ENCODE results near the gene ATP10A. TPM values are rescaled to one million over a fixed set of nuclear protein-coding genes. Genes with fewer than 3 reads are reported as not detected.

ATP10A gene
- total and polyA plus RNA-seq, 2 of the 8 experiments (the other 6 are each of a cell fraction or from before 2014, with no cell fraction given), result 2.0 to 2.8 TPM

DNA sequence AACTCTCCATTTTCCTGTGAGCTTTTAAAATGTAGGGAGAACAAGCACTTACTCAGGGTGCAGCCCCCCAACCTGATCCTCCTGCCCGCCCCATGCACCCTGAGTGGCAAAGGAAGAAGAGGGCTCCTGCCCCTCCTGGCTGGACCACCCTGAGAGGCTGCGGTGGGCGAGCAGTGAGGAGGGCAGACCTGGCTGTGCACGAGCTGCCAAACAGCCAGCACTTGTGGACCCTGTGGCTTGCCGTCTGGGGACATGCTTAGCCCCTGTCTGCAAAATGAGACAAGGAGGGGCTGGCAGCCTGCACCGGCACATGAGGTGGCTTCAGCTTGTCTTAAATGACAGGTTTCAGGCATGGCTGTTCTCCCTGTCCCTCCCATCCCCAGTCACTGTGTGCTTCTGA lies 18.6 kb downstream of the ATP10A start:
- Histone ChIP-seq H3K4ac (replicated peaks; ENCODE audit: insufficient read length, low read depth, low read length) (no peak overlapping the region), H2BK20ac (ENCODE audit: low read length) (no peak overlapping the region), H3K27ac (ENCODE audit: low read depth, low read length) (no peak overlapping the region), H3K79me2 (ENCODE audit: control insufficient read depth in 1 of 2, insufficient read depth in 2 of 2, low read length in 2 of 2) (no peaks in the 10 kb centered on the region), H4K20me1 (replicated peaks in 1 of 2; ENCODE audit: control insufficient read depth in 1 of 2, insufficient read depth in 2 of 2, low read length in 2 of 2) (no peaks in the 10 kb centered on the region), H3K9ac (replicated peaks in 1 of 4; ENCODE audit: extremely low read depth in 1 of 4, low read depth in 3 of 4, low read length in 3 of 4) (no peak overlapping the region), H3K4me3 (ENCODE audit: extremely low read depth in 1 of 4, insufficient read depth in 2 of 4, low read depth in 3 of 4, low read length in 4 of 4) (no peak overlapping the region), H3K4me1 (replicated peaks in 1 of 4; ENCODE audit: control insufficient read depth in 3 of 4, insufficient read depth in 4 of 4, low read length in 3 of 4) (peaks cover 4 to 9% (median 5%) of the 10 kb centered on the region in 4 experiments), H2AK5ac (ENCODE audit: low read depth, low read length) (no peak overlapping the region), H3K56ac (replicated peaks; ENCODE audit: insufficient read length, low read depth, low read length) (no peak overlapping the region), H3K79me1 (ENCODE audit: low read depth, low read length) (no peaks in the 10 kb centered on the region), H3K4me2 (ENCODE audit: insufficient read depth in 1 of 2, low read depth in 2 of 2, low read length in 2 of 2) (no peak overlapping the region), H3K9me3 (ENCODE audit: insufficient read depth in 2 of 2, low read depth in 1 of 2, low read length in 1 of 2) (no peaks in the 10 kb centered on the region), H2BK5ac (ENCODE audit: low read depth, low read length) (no peak overlapping the region), H4K91ac (replicated peaks; ENCODE audit: insufficient read length, low read length) (no peak overlapping the region), H3K23ac (ENCODE audit: insufficient read length) (no peak overlapping the region), H2BK12ac (ENCODE audit: low read depth, low read length) (no peak overlapping the region), H3K23me2 (ENCODE audit: low read depth, low read length) (peaks cover 7% of the 10 kb centered on the region; the same call in 1 of the 2 replicates), H3K18ac (ENCODE audit: extremely low read depth, low read length) (no peak overlapping the region), H2AFZ (ENCODE audit: low read length) (no peak overlapping the region), H3K14ac (ENCODE audit: insufficient read length) (no peak overlapping the region), H4K5ac (ENCODE audit: insufficient read length, low read depth, low read length) (no peak overlapping the region), H2BK15ac (ENCODE audit: low read length) (0 out of 2 replicates have a peak overlapping the region, but pooled peaks have one; percentile 81), H3K36me3 (ENCODE audit: control insufficient read depth in 2 of 4, insufficient read depth in 4 of 4, low read length in 3 of 4) (no peaks in the 10 kb centered on the region), H2BK120ac (replicated peaks; ENCODE audit: low read depth, low read length) (no peak overlapping the region), H4K8ac (ENCODE audit: extremely low read depth, insufficient read depth, low read length) (peak overlapping the region; percentile 37; the same call in 1 of the 2 replicates), H3K27me3 (replicated peaks in 1 of 4; ENCODE audit: control insufficient read depth in 3 of 4, extremely low read depth in 1 of 4, insufficient read depth in 3 of 4, low read length in 3 of 4) (no peaks in the 10 kb centered on the region)
- 88% methylated on average over 6 of the region's 6 CpGs; no CpG with 5 or more reads in 1 of the 2 experiments for WGBS, 2 experiments (ENCODE audit: extremely low coverage in 1 of 2, insufficient coverage in 1 of 2, insufficient read length in 1 of 2, insufficient replicate concordance in 2 of 2, low coverage in 1 of 2, low lambda C conversion rate in 2 of 2, missing lambda C conversion rate in 1 of 2)
- CTCF ChIA-PET (ENCODE audit: partially characterized antibody), result interaction anchor here (0.5 kb wide), 1 partner anchor 18 kb away, joined by 3 read pairs; no protein-coding TSS in a partner anchor
- POLR2A ChIA-PET (ENCODE audit: partially characterized antibody), result no interaction called here
- DNase-seq (ENCODE audit: low read depth in 1 of 2, low spot score in 2 of 2) (no peak), FAIRE-seq (no peak)
- no peak for TF ChIP-seq CREB1 (IDR thresholded peaks at IDR 0.05)
- TF ChIP-seq KDM4A (IDR thresholded peaks at IDR 0.05; ENCODE audit: low read depth, low read length, severe bottlenecking), result no peak
- TF ChIP-seq CHD1 (IDR thresholded peaks at IDR 0.05; ENCODE audit: low read depth, low read length), result no peak
- TF ChIP-seq, protein P1, sequence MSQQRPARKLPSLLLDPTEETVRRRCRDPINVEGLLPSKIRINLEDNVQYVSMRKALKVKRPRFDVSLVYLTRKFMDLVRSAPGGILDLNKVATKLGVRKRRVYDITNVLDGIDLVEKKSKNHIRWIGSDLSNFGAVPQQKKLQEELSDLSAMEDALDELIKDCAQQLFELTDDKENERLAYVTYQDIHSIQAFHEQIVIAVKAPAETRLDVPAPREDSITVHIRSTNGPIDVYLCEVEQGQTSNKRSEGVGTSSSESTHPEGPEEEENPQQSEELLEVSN (IDR thresholded peaks at IDR 0.05), result no peak
- TF ChIP-seq, protein P2, sequence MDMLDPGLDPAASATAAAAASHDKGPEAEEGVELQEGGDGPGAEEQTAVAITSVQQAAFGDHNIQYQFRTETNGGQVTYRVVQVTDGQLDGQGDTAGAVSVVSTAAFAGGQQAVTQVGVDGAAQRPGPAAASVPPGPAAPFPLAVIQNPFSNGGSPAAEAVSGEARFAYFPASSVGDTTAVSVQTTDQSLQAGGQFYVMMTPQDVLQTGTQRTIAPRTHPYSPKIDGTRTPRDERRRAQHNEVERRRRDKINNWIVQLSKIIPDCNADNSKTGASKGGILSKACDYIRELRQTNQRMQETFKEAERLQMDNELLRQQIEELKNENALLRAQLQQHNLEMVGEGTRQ (IDR thresholded peaks at IDR 0.05; ENCODE audit: low read length), result no peak
- TF ChIP-seq TEAD4 (IDR thresholded peaks at IDR 0.05; ENCODE audit: low read depth, low read length), result no peak
- TF ChIP-seq POLR2AphosphoS5 (IDR thresholded peaks at IDR 0.05; ENCODE audit: low read depth, low read length), result no peak
- TF ChIP-seq SP4 (IDR thresholded peaks at IDR 0.05; ENCODE audit: low read length), result no peak
- no peak for TF ChIP-seq RAD21 (IDR thresholded peaks at IDR 0.05 in 1 of 2, conservative IDR thresholded peaks at IDR 0.05 in 1 of 2; ENCODE audit: low read depth in 2 of 2, low read length in 2 of 2)
- TF ChIP-seq NANOG (IDR thresholded peaks at IDR 0.05; ENCODE audit: insufficient read depth, low read depth, low read length, poor library complexity, severe bottlenecking), result no peak
- no peak for TF ChIP-seq CEBPB (IDR thresholded peaks at IDR 0.05; ENCODE audit: low read depth, low read length)
- no peak for TF ChIP-seq BACH1 (IDR thresholded peaks at IDR 0.05; ENCODE audit: low read length)

Data from H1 (cell line).